ENCODE results near the gene SLF2. TPM values are rescaled to one million over a fixed set of nuclear protein-coding genes. Genes with fewer than 3 reads are reported as not detected.

The SLF2 gene
- total RNA-seq, 1 donor = 39.1 TPM

- Histone ChIP-seq H3K27me3 (ENCODE audit: insufficient read depth, low read length) (no peaks in the 10 kb centered on the region), H3K4me3 (ENCODE audit: insufficient read depth, low read length) (no peak overlapping the region), H3K36me3 (ENCODE audit: insufficient read depth, low read length) (peaks cover 37% of the 10 kb centered on the region), H3K9me3 (ENCODE audit: low read depth, low read length) (no peaks in the 10 kb centered on the region), H2AFZ (ENCODE audit: low read length) (no peak overlapping the region), H4K20me1 (ENCODE audit: insufficient read depth, low read length) (peaks cover 27% of the 10 kb centered on the region), H3K79me2 (ENCODE audit: insufficient read depth, low read length) (peaks cover 28% of the 10 kb centered on the region), H3K4me2 (ENCODE audit: insufficient read depth, low read length) (no peak overlapping the region), H3K4me1 (ENCODE audit: insufficient read depth, low read length) (peaks cover 18% of the 10 kb centered on the region), H3K27ac (ENCODE audit: low read depth, low read length) (no peak overlapping the region)
- DNase-seq (ENCODE audit: insufficient read length, low spot score, missing footprints) = peak; percentile 87
- no peak for TF ChIP-seq CTCF (IDR thresholded peaks at IDR 0.05; ENCODE audit: extremely low read depth, low read depth, low read length)
Observed at GRCh38 chr10:101007915-101008822, 95.4 kb downstream of the SLF2 start.

DNA sequence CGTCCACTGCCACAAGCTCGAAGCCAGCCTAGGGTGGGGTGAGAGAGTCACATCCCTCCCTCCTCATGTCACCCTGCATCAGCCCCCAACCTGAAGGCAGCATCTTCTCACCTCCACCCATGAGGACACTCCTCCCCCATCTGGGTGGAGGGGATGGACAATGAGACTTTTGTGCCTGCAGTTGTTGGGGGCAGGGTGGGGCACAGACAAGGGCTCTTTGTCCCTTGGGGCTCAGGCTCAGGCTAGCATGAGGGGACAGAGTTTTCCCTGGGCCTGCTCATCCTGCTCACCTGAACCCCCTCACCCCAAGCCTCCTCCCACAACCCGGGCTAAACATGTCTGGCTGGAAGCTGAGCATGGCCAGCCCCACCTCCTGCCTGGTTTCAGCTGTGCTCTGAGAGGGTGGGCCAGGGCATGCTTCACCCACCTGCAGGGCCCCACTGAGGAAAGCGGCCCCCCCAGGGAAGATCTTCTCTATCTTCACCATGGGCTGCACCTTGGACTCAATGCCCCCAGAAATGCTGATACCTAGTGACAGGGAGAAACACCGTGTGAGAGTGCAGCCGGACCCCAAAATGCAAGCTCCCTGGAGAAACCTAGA lies 96.2 kb downstream of the SLF2 start:
- H2AFZ ChIP-seq (ENCODE audit: low read length) = no peak overlapping the region
- TF ChIP-seq CTCF (IDR thresholded peaks at IDR 0.05; ENCODE audit: extremely low read depth, low read depth, low read length) = no peak
- H4K20me1 ChIP-seq (ENCODE audit: insufficient read depth, low read length) = peaks cover 20% of the 10 kb centered on the region
- peaks cover 31% of the 10 kb centered on the region for H3K36me3 ChIP-seq (ENCODE audit: insufficient read depth, low read length)
- H3K79me2 ChIP-seq (ENCODE audit: insufficient read depth, low read length) = peaks cover 20% of the 10 kb centered on the region
- no peaks in the 10 kb centered on the region for H3K9me3 ChIP-seq (ENCODE audit: low read depth, low read length)
- no peak overlapping the region for H3K4me2 ChIP-seq (ENCODE audit: insufficient read depth, low read length)
- no peak for DNase-seq (ENCODE audit: insufficient read length, low spot score, missing footprints)
- H3K27ac ChIP-seq (ENCODE audit: low read depth, low read length) = no peak overlapping the region
- peaks cover 23% of the 10 kb centered on the region for H3K4me1 ChIP-seq (ENCODE audit: insufficient read depth, low read length)
- H3K27me3 ChIP-seq (ENCODE audit: insufficient read depth, low read length) = no peaks in the 10 kb centered on the region
- no peak overlapping the region for H3K4me3 ChIP-seq (ENCODE audit: insufficient read depth, low read length)

- peak; percentile 13 for DNase-seq (ENCODE audit: insufficient read length, low spot score, missing footprints)
- H4K20me1 ChIP-seq (ENCODE audit: insufficient read depth, low read length) = peaks cover 10% of the 10 kb centered on the region
- H3K36me3 ChIP-seq (ENCODE audit: insufficient read depth, low read length) = peaks cover 17% of the 10 kb centered on the region
- H3K4me2 ChIP-seq (ENCODE audit: insufficient read depth, low read length) = no peak overlapping the region
- no peak overlapping the region for H3K27ac ChIP-seq (ENCODE audit: low read depth, low read length)
- H2AFZ ChIP-seq (ENCODE audit: low read length) = no peak overlapping the region
- TF ChIP-seq CTCF (IDR thresholded peaks at IDR 0.05; ENCODE audit: extremely low read depth, low read depth, low read length) = no peak
- peaks cover 7% of the 10 kb centered on the region for H3K79me2 ChIP-seq (ENCODE audit: insufficient read depth, low read length)
- H3K9me3 ChIP-seq (ENCODE audit: low read depth, low read length) = no peaks in the 10 kb centered on the region
- H3K27me3 ChIP-seq (ENCODE audit: insufficient read depth, low read length) = no peaks in the 10 kb centered on the region
- H3K4me1 ChIP-seq (ENCODE audit: insufficient read depth, low read length) = peaks cover 33% of the 10 kb centered on the region
- no peak overlapping the region for H3K4me3 ChIP-seq (ENCODE audit: insufficient read depth, low read length)
Observed at GRCh38 chr10:101010329-101010728, 97.6 kb downstream of the SLF2 start.

Measured in osteoblast (primary cell).